ENCODE results near the gene MANBA.
"Not testable (repeated sequence)": the region's sequence is repeated elsewhere in the genome, so short reads cannot be mapped to it uniquely, and the experiment has no call there.

MANBA gene

GRCh38 chr4:102718833-102719575, 41.8 kb downstream of the MANBA start:
- not testable (repeated sequence) for FAIRE-seq

GRCh38 chr4:102717448-102718092, 43.2 kb downstream of the MANBA start:
- FAIRE-seq: no peak

GRCh38 chr4:102715057-102715456, 45.7 kb downstream of the MANBA start:
- FAIRE-seq: no peak

GRCh38 chr4:102713774-102714173, 47.0 kb downstream of the MANBA start:
- FAIRE-seq: not testable (repeated sequence)

- no peak for FAIRE-seq
Measured at GRCh38 chr4:102713096-102713495, 47.7 kb downstream of the MANBA start.

GRCh38 chr4:102710986-102711385, 49.8 kb downstream of the MANBA start:
- FAIRE-seq: no peak

GRCh38 chr4:102709060-102709459, 51.7 kb downstream of the MANBA start:
- not testable (repeated sequence) for FAIRE-seq

- no peak for FAIRE-seq
Measured at GRCh38 chr4:102707150-102707549, 53.6 kb downstream of the MANBA start.

- FAIRE-seq: no peak
Measured at GRCh38 chr4:102705391-102705935, 55.3 kb downstream of the MANBA start.

GRCh38 chr4:102696758-102697157, 64.0 kb downstream of the MANBA start:
- FAIRE-seq: no peak

GRCh38 chr4:102694791-102695190, 66.0 kb downstream of the MANBA start:
- no peak for FAIRE-seq

- no peak for FAIRE-seq
Measured at GRCh38 chr4:102693861-102694260, 66.9 kb downstream of the MANBA start.

- FAIRE-seq: no peak
Measured at GRCh38 chr4:102693262-102693850, 67.4 kb downstream of the MANBA start.

GRCh38 chr4:102692474-102692873, 68.3 kb downstream of the MANBA start:
- FAIRE-seq: no peak

- no peak for FAIRE-seq
Measured at GRCh38 chr4:102687982-102688433, 72.8 kb downstream of the MANBA start.

- FAIRE-seq: no peak
Measured at GRCh38 chr4:102687373-102687981, 73.3 kb downstream of the MANBA start.

- FAIRE-seq: no peak
Measured at GRCh38 chr4:102685768-102686167, 75.0 kb downstream of the MANBA start.

- FAIRE-seq: no peak
Measured at GRCh38 chr4:102684610-102685052, 76.1 kb downstream of the MANBA start.

GRCh38 chr4:102683881-102684609, 76.7 kb downstream of the MANBA start:
- no peak for FAIRE-seq

- FAIRE-seq: no peak
Measured at GRCh38 chr4:102678695-102679335, 82.0 kb downstream of the MANBA start.

GRCh38 chr4:102678107-102678506, 82.7 kb downstream of the MANBA start:
- no peak for FAIRE-seq

- no peak for FAIRE-seq
Measured at GRCh38 chr4:102675141-102675540, 85.6 kb downstream of the MANBA start.

Data from endometrium (tissue), 2 donors.